Memory B cell (primary cell): ENCODE measurements around the gene RPUSD2.
"Not testable (repeated sequence)": the region's sequence is repeated elsewhere in the genome, so short reads cannot be mapped to it uniquely, and the experiment has no call there.

Experiments
- ATAC-seq: fragments of 150-1000 bp; cut with Tn5 transposase; 2 replicates; pipeline ENCODE4 v1.10.0; 2021; ENCODE audit warnings: low read depth, mild to moderate bottlenecking, moderate library complexity
- DNase-seq, 2 donors: peaks; one replicate each; pipeline ENCODE4 v3.0.0; 2022; ENCODE audit warnings: low spot score in 2 of 2
- H3K27ac Mint-ChIP-seq: one replicate; pipeline ENCODE4 v1.8.0; 2022; ENCODE audit warnings: mild to moderate bottlenecking, moderate library complexity, mixed read lengths
- H3K27me3 Mint-ChIP-seq: one replicate; pipeline ENCODE4 v1.8.0; 2022; ENCODE audit warnings: mixed read lengths
- H3K36me3 Mint-ChIP-seq: one replicate; pipeline ENCODE4 v1.8.0; 2022; ENCODE audit warnings: mild to moderate bottlenecking, mixed read lengths
- H3K4me1 Mint-ChIP-seq: one replicate; pipeline ENCODE4 v1.8.0; 2022; ENCODE audit warnings: mixed read lengths
- H3K4me3 Mint-ChIP-seq: one replicate; pipeline ENCODE4 v1.8.0; 2022; ENCODE audit warnings: mild to moderate bottlenecking, moderate library complexity, mixed read lengths
- H3K9me3 Mint-ChIP-seq: one replicate; pipeline ENCODE4 v1.8.0; 2022; ENCODE audit warnings: mixed read lengths

Gene RPUSD2

GRCh38 chr15:40550341-40551037 is 18.6 kb upstream of the RPUSD2 start:
- peaks cover 57% of the 10 kb centered on the region for H3K4me1 Mint-ChIP-seq
- peak overlapping the region; percentile 57 for H3K4me3 Mint-ChIP-seq
- H3K36me3 Mint-ChIP-seq: peaks cover 27% of the 10 kb centered on the region
- DNase-seq (peak in 1 of 2 donors; percentile 53), ATAC-seq (peak; percentile 98)
- H3K9me3 Mint-ChIP-seq: no peaks in the 10 kb centered on the region
- H3K27me3 Mint-ChIP-seq: no peaks in the 10 kb centered on the region
- peak overlapping the region; percentile 81 for H3K27ac Mint-ChIP-seq

- H3K4me1 Mint-ChIP-seq: peaks cover 68% of the 10 kb centered on the region
- DNase-seq (no peak), ATAC-seq (no peak)
- H3K9me3 Mint-ChIP-seq: no peaks in the 10 kb centered on the region
- H3K4me3 Mint-ChIP-seq: peak overlapping the region; percentile 93
- H3K27me3 Mint-ChIP-seq: no peaks in the 10 kb centered on the region
- peak overlapping the region; percentile 96 for H3K27ac Mint-ChIP-seq
- peaks cover 20% of the 10 kb centered on the region for H3K36me3 Mint-ChIP-seq
Measured at GRCh38 chr15:40554161-40554525, 15.0 kb upstream of the RPUSD2 start.

- ATAC-seq (no peak), DNase-seq (no peak)
- H3K36me3 Mint-ChIP-seq: peaks cover 26% of the 10 kb centered on the region
- H3K4me3 Mint-ChIP-seq: no peak overlapping the region
- peak overlapping the region; percentile 96 for H3K27ac Mint-ChIP-seq
- H3K9me3 Mint-ChIP-seq: no peaks in the 10 kb centered on the region
- H3K4me1 Mint-ChIP-seq: peaks cover 65% of the 10 kb centered on the region
- H3K27me3 Mint-ChIP-seq: no peaks in the 10 kb centered on the region
Measured at GRCh38 chr15:40555876-40556275, 13.2 kb upstream of the RPUSD2 start.

GRCh38 chr15:40558952-40559742 is 10.0 kb upstream of the RPUSD2 start:
- Mint-ChIP-seq H3K4me1 (peaks cover 55% of the 10 kb centered on the region), H3K9me3 (no peaks in the 10 kb centered on the region), H3K4me3 (peak overlapping the region; percentile 70), H3K27ac (peak overlapping the region; percentile 95), H3K27me3 (no peaks in the 10 kb centered on the region), H3K36me3 (peaks cover 30% of the 10 kb centered on the region)
- DNase-seq: no peak
- ATAC-seq: no peak

GRCh38 chr15:40562691-40563090 is 6.4 kb upstream of the RPUSD2 start:
- Mint-ChIP-seq H3K27me3 (no peaks in the 10 kb centered on the region), H3K9me3 (no peaks in the 10 kb centered on the region), H3K27ac (no peak overlapping the region), H3K4me1 (peaks cover 38% of the 10 kb centered on the region), H3K36me3 (peaks cover 20% of the 10 kb centered on the region), H3K4me3 (peak overlapping the region; percentile 27)
- no peak for DNase-seq
- ATAC-seq: no peak

GRCh38 chr15:40563426-40563825 is 5.7 kb upstream of the RPUSD2 start:
- H3K4me3 Mint-ChIP-seq: peak overlapping the region; percentile 95
- H3K27ac Mint-ChIP-seq: no peak overlapping the region
- H3K27me3 Mint-ChIP-seq: no peaks in the 10 kb centered on the region
- H3K4me1 Mint-ChIP-seq: peaks cover 33% of the 10 kb centered on the region
- H3K9me3 Mint-ChIP-seq: no peaks in the 10 kb centered on the region
- ATAC-seq (no peak), DNase-seq (no peak)
- H3K36me3 Mint-ChIP-seq: peaks cover 20% of the 10 kb centered on the region

GRCh38 chr15:40564591-40565332 is 4.3 kb upstream of the RPUSD2 start, which contains the start of gene CCDC32:
CCDC32 (minus strand) TSS chr15:40565042; CDS start chr15:40563015, 2,027 bp downstream.
- ATAC-seq: peak; percentile 92
- H3K4me3 Mint-ChIP-seq: peak within 1 kb of the TSS; percentile 95
- H3K36me3 Mint-ChIP-seq: peaks cover 16% of the 10 kb centered on the region
- H3K4me1 Mint-ChIP-seq: peaks cover 25% of the 10 kb centered on the region
- H3K9me3 Mint-ChIP-seq: no peaks in the 10 kb centered on the region
- no peaks in the 10 kb centered on the region for H3K27me3 Mint-ChIP-seq
- peak within 1 kb of the TSS; percentile 93 for H3K27ac Mint-ChIP-seq
- peak; percentile 74 to 89 for DNase-seq

GRCh38 chr15:40565333-40566238 is 3.5 kb upstream of the RPUSD2 start:
- Mint-ChIP-seq H3K27ac (peak overlapping the region; percentile 93), H3K36me3 (peaks cover 12% of the 10 kb centered on the region), H3K4me1 (peaks cover 27% of the 10 kb centered on the region), H3K9me3 (no peaks in the 10 kb centered on the region), H3K27me3 (no peaks in the 10 kb centered on the region), H3K4me3 (peak overlapping the region; percentile 95)
- DNase-seq (no peak), ATAC-seq (no peak)

GRCh38 chr15:40567111-40567510 is 2.0 kb upstream of the RPUSD2 start:
- Mint-ChIP-seq H3K27ac (no peak overlapping the region), H3K4me3 (no peak overlapping the region), H3K27me3 (no peaks in the 10 kb centered on the region), H3K9me3 (no peaks in the 10 kb centered on the region), H3K36me3 (peaks cover 1% of the 10 kb centered on the region), H3K4me1 (peaks cover 27% of the 10 kb centered on the region)
- ATAC-seq (no peak), DNase-seq (no peak)

GRCh38 chr15:40575113-40575512 is 6.0 kb downstream of the RPUSD2 start:
- ATAC-seq (no peak), DNase-seq (no peak)
- H3K4me1 Mint-ChIP-seq: peaks cover 11% of the 10 kb centered on the region
- H3K27ac Mint-ChIP-seq: peak overlapping the region; percentile 48
- H3K9me3 Mint-ChIP-seq: no peaks in the 10 kb centered on the region
- no peaks in the 10 kb centered on the region for H3K27me3 Mint-ChIP-seq
- H3K36me3 Mint-ChIP-seq: peaks cover 10% of the 10 kb centered on the region
- no peak overlapping the region for H3K4me3 Mint-ChIP-seq

GRCh38 chr15:40576914-40577313 is 7.8 kb downstream of the RPUSD2 start:
- not testable (repeated sequence) for H3K9me3 Mint-ChIP-seq, DNase-seq, H3K4me3 Mint-ChIP-seq, H3K4me1 Mint-ChIP-seq, H3K27ac Mint-ChIP-seq, H3K27me3 Mint-ChIP-seq, ATAC-seq
- H3K36me3 Mint-ChIP-seq: peaks cover 10% of the 10 kb centered on the region

- Mint-ChIP-seq H3K27me3 (no peaks in the 10 kb centered on the region), H3K9me3 (no peaks in the 10 kb centered on the region), H3K4me3 (no peak overlapping the region), H3K36me3 (peaks cover 7% of the 10 kb centered on the region), H3K4me1 (peaks cover 3% of the 10 kb centered on the region), H3K27ac (no peak overlapping the region)
- no peak for DNase-seq
- no peak for ATAC-seq
Measured at GRCh38 chr15:40578892-40579291, 9.8 kb downstream of the RPUSD2 start.

GRCh38 chr15:40581796-40582195 is 12.7 kb downstream of the RPUSD2 start:
- H3K4me1 Mint-ChIP-seq, H3K9me3 Mint-ChIP-seq, H3K36me3 Mint-ChIP-seq, DNase-seq, H3K27me3 Mint-ChIP-seq, H3K27ac Mint-ChIP-seq, ATAC-seq, H3K4me3 Mint-ChIP-seq: not testable (repeated sequence)
